ENCODE data around the gene BICDL1.
A peak's percentile ranks its signal among the peaks of the same experiment; 100 is the strongest.

Gene BICDL1

DNA sequence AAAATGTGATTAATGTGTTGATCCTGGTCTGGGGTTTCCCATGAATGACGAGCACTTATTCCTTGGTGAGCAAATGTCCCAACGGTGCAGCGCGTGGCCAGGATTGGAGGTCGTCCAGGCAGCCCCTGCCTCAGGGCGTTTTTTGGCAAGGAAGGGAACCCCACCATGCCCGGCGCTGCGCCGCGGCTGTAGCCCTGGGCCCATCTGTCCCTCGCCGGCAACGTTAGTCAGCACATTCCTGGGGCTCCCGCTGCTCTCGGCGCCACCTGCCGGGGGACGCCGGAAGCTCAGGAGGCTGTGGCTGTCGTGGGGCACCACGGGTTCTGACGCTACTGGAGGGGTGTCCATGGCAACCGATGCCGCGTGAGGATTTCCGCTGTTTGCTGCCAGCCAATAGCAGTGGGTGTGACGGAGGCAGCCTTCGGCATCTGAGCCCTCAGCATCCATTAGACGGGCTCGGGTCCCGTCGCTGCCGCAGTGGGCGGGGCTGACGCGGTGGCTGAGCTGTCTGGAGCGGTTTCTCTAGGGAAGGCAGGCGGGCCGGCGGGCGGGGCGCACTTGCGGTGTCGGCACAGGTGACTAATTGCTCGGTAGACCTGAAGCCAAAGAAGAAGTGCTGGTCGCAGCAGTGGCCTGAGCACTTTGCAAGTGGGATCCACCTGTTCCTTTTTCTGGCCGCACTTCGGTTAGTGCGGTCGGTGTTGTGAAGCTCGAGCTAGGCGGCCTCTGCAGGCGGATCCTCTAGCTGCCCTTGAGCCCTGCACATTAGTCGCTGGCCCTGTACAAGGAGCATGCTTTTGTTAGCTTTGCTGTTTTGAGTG lies 98.0 kb downstream of the BICDL1 start (continued):
- no peak for TF ChIP-seq ZNF48 (tag by site-specific recombination; IDR thresholded peaks at IDR 0.05)
- peak; percentile 14; the same call in 1 of the 2 replicates for TF ChIP-seq ZNF146 (tag by site-specific recombination; IDR thresholded peaks at IDR 0.05)
- TF ChIP-seq, protein P1, sequence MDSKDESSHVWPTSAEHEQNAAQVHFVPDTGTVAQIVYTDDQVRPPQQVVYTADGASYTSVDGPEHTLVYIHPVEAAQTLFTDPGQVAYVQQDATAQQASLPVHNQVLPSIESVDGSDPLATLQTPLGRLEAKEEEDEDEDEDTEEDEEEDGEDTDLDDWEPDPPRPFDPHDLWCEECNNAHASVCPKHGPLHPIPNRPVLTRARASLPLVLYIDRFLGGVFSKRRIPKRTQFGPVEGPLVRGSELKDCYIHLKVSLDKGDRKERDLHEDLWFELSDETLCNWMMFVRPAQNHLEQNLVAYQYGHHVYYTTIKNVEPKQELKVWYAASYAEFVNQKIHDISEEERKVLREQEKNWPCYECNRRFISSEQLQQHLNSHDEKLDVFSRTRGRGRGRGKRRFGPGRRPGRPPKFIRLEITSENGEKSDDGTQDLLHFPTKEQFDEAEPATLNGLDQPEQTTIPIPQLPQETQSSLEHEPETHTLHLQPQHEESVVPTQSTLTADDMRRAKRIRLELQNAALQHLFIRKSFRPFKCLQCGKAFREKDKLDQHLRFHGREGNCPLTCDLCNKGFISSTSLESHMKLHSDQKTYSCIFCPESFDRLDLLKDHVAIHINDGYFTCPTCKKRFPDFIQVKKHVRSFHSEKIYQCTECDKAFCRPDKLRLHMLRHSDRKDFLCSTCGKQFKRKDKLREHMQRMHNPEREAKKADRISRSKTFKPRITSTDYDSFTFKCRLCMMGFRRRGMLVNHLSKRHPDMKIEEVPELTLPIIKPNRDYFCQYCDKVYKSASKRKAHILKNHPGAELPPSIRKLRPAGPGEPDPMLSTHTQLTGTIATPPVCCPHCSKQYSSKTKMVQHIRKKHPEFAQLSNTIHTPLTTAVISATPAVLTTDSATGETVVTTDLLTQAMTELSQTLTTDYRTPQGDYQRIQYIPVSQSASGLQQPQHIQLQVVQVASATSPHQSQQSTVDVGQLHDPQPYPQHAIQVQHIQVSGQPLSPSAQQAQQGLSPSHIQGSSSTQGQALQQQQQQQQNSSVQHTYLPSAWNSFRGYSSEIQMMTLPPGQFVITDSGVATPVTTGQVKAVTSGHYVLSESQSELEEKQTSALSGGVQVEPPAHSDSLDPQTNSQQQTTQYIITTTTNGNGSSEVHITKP (tag by site-specific recombination; IDR thresholded peaks at IDR 0.05) = peak; percentile 60
- no peak for TF ChIP-seq ZNF221 (tag by site-specific recombination; IDR thresholded peaks at IDR 0.05; ENCODE audit: borderline replicate concordance)
- TF ChIP-seq ZFP37 (tag by site-specific recombination; IDR thresholded peaks at IDR 0.05) = peak; percentile 90
- no peak for TF ChIP-seq HOXD13 (CRISPR knock-in tag; IDR thresholded peaks at IDR 0.05; ENCODE audit: borderline replicate concordance)
- no peak for TF ChIP-seq ZNF777 (tag by site-specific recombination; IDR thresholded peaks at IDR 0.05; ENCODE audit: borderline replicate concordance)
- TF ChIP-seq ZNF184 (tag by site-specific recombination; IDR thresholded peaks at IDR 0.05) = 0 out of 2 replicates have a peak, but pooled peaks have one; percentile 28
- TF ChIP-seq ZNF354C (tag by site-specific recombination; IDR thresholded peaks at IDR 0.05; ENCODE audit: borderline replicate concordance, low read depth) = no peak
- TF ChIP-seq, protein P2, sequence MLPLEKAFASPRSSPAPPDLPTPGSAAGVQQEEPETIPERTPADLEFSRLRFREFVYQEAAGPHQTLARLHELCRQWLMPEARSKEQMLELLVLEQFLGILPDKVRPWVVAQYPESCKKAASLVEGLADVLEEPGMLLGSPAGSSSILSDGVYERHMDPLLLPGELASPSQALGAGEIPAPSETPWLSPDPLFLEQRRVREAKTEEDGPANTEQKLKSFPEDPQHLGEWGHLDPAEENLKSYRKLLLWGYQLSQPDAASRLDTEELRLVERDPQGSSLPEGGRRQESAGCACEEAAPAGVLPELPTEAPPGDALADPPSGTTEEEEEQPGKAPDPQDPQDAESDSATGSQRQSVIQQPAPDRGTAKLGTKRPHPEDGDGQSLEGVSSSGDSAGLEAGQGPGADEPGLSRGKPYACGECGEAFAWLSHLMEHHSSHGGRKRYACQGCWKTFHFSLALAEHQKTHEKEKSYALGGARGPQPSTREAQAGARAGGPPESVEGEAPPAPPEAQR (tag by site-specific recombination; IDR thresholded peaks at IDR 0.05) = no peak
- TF ChIP-seq ZBTB48 (tag by site-specific recombination; IDR thresholded peaks at IDR 0.05) = peak; percentile 94
- TF ChIP-seq ZNF571 (tag by site-specific recombination; IDR thresholded peaks at IDR 0.05) = no peak
- TF ChIP-seq SP7 (tag by site-specific recombination; IDR thresholded peaks at IDR 0.05) = peak; percentile 92
- no peak for TF ChIP-seq ZNF266 (tag by site-specific recombination; IDR thresholded peaks at IDR 0.05; ENCODE audit: low read depth)
- no peak for TF ChIP-seq ZNF311 (tag by site-specific recombination; IDR thresholded peaks at IDR 0.05; ENCODE audit: borderline replicate concordance)
- no peak for TF ChIP-seq ZNF596 (tag by site-specific recombination; IDR thresholded peaks at IDR 0.05)
- TF ChIP-seq SCRT1 (tag by site-specific recombination; IDR thresholded peaks at IDR 0.05; ENCODE audit: borderline replicate concordance) = no peak
- TF ChIP-seq ZNF548 (tag by site-specific recombination; IDR thresholded peaks at IDR 0.05) = no peak
- TF ChIP-seq SP3 (tag by site-specific recombination; IDR thresholded peaks at IDR 0.05) = peak; percentile 82
- no peak for TF ChIP-seq ZNF785 (tag by site-specific recombination; IDR thresholded peaks at IDR 0.05)
- TF ChIP-seq, protein P3, sequence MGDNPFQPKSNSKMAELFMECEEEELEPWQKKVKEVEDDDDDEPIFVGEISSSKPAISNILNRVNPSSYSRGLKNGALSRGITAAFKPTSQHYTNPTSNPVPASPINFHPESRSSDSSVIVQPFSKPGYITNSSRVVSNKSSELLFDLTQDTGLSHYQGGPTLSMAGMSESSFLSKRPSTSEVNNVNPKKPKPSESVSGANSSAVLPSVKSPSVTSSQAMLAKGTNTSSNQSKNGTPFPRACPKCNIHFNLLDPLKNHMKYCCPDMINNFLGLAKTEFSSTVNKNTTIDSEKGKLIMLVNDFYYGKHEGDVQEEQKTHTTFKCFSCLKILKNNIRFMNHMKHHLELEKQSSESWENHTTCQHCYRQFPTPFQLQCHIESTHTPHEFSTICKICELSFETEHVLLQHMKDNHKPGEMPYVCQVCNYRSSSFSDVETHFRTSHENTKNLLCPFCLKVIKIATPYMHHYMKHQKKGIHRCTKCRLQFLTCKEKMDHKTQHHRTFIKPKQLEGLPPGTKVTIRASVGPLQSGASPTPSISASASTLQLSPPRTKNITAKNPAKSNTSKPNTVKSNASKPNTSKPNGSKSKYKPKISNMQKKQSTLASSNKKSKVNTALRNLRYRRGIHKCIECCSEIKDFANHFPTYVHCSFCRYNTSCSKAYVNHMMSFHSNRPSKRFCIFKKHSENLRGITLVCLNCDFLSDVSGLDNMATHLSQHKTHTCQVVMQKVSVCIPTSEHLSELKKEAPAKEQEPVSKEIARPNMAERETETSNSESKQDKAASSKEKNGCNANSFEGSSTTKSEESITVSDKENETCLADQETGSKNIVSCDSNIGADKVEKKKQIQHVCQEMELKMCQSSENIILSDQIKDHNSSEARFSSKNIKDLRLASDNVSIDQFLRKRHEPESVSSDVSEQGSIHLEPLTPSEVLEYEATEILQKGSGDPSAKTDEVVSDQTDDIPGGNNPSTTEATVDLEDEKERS (tag by site-specific recombination; IDR thresholded peaks at IDR 0.05) = no peak
- TF ChIP-seq SETDB1 (IDR thresholded peaks at IDR 0.05; ENCODE audit: insufficient read length, low read length) = no peak
- TF ChIP-seq, protein P4, sequence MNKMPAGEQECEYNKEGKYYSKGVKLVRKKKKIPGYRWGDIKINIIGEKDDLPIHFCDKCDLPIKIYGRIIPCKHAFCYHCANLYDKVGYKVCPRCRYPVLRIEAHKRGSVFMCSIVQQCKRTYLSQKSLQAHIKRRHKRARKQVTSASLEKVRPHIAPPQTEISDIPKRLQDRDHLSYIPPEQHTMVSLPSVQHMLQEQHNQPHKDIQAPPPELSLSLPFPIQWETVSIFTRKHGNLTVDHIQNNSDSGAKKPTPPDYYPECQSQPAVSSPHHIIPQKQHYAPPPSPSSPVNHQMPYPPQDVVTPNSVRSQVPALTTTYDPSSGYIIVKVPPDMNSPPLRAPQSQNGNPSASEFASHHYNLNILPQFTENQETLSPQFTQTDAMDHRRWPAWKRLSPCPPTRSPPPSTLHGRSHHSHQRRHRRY (tag by site-specific recombination; IDR thresholded peaks at IDR 0.05) = no peak
- TF ChIP-seq ZXDB (tag by site-specific recombination; IDR thresholded peaks at IDR 0.05) = peak; percentile 94
- no peak for TF ChIP-seq ZNF701 (tag by site-specific recombination; IDR thresholded peaks at IDR 0.05)
- 0 out of 2 replicates have a peak, but pooled peaks have one; percentile 43 for TF ChIP-seq EGR2 (tag by site-specific recombination; IDR thresholded peaks at IDR 0.05; ENCODE audit: low read depth)
- TF ChIP-seq ZNF610 (tag by site-specific recombination; IDR thresholded peaks at IDR 0.05; ENCODE audit: borderline replicate concordance) = peak; percentile 64; the same call in 1 of the 2 replicates
- no peak for TF ChIP-seq ZNF529 (tag by site-specific recombination; IDR thresholded peaks at IDR 0.05; ENCODE audit: insufficient replicate concordance)
- no peak for TF ChIP-seq ZNF558 (tag by site-specific recombination; IDR thresholded peaks at IDR 0.05)
- TF ChIP-seq MZF1 (tag by site-specific recombination; IDR thresholded peaks at IDR 0.05; ENCODE audit: borderline replicate concordance) = no peak
